ENCODE data around the gene KRTAP4-16. TPM values are rescaled to one million over a fixed set of nuclear protein-coding genes. Genes with fewer than 3 reads are reported as not detected.
"Not testable (repeated sequence)": the region's sequence is repeated elsewhere in the genome, so short reads cannot be mapped to it uniquely, and the experiment has no call there.

The KRTAP4-16 gene
- total RNA-seq, 1 donor from 2014 or later = not detected

GRCh38 chr17:41060052-41060604 is 41.9 kb downstream of the KRTAP4-16 start, which contains the start of gene KRTAP2-3:
Gene KRTAP2-3 (minus strand): TSS chr17:41060114. CDS start chr17:41060050, 64 bp downstream.
- H3K9me3 Mint-ChIP-seq = no peaks in the 10 kb centered on the region
- peaks cover 10% of the 10 kb centered on the region for H3K4me1 Mint-ChIP-seq

GRCh38 chr17:41059276-41060051 is 42.5 kb downstream of the KRTAP4-16 start:
- DNase-seq (ENCODE audit: low spot score); H3K4me3 Mint-ChIP-seq: not testable (repeated sequence)

More at GRCh38 chr17:41060052-41060604, 41.9 kb downstream of the KRTAP4-16 start, which contains the start of gene KRTAP2-3:
- H3K27ac ChIP-seq = no peak within 1 kb of the TSS
- H4K20me1 ChIP-seq (ENCODE audit: low read depth) = no peaks in the 10 kb centered on the region
- H3F3A ChIP-seq (ENCODE audit: low read depth) = no peaks in the 10 kb centered on the region
- H3K4me3 ChIP-seq = no peak within 1 kb of the TSS
- no peaks in the 10 kb centered on the region for H3K9me3 ChIP-seq (ENCODE audit: low read depth)
- no peak for TF ChIP-seq EZH2 (IDR thresholded peaks at IDR 0.05)
- no peak for TF ChIP-seq EZH2phosphoT487 (IDR thresholded peaks at IDR 0.05)
- TF ChIP-seq CTCF (IDR thresholded peaks at IDR 0.05) = no peak
- Mint-ChIP-seq H3K27ac (peak within 1 kb of the TSS; percentile 76), H3K36me3 (no peaks in the 10 kb centered on the region), H3K4me3 (no peak within 1 kb of the TSS), H3K27me3 (ENCODE audit: insufficient read depth, low read depth) (peaks cover 3% of the 10 kb centered on the region)
- no peak within 1 kb of the TSS for H3K9ac ChIP-seq
- H3K36me3 ChIP-seq = no peaks in the 10 kb centered on the region
- H3K4me1 ChIP-seq = no peaks in the 10 kb centered on the region
- H2AFZ ChIP-seq (replicated peaks) = no peak within 1 kb of the TSS
- H3K27me3 ChIP-seq = no peaks in the 10 kb centered on the region
- DNase-seq (ENCODE audit: low spot score) = no peak
- H3K4me2 ChIP-seq = no peak within 1 kb of the TSS
- H3K79me2 ChIP-seq (ENCODE audit: low read depth) = no peaks in the 10 kb centered on the region

GRCh38 chr17:41058741-41059140 is 43.3 kb downstream of the KRTAP4-16 start:
- no peaks in the 10 kb centered on the region for H3K9me3 ChIP-seq (ENCODE audit: low read depth)
- TF ChIP-seq CTCF (IDR thresholded peaks at IDR 0.05) = no peak
- no peak for TF ChIP-seq EZH2phosphoT487 (IDR thresholded peaks at IDR 0.05)
- TF ChIP-seq EZH2 (IDR thresholded peaks at IDR 0.05) = no peak
- H3K9ac ChIP-seq = no peak overlapping the region
- Mint-ChIP-seq H3K4me1 (peaks cover 10% of the 10 kb centered on the region), H3K36me3 (no peaks in the 10 kb centered on the region), H3K27ac (no peak overlapping the region), H3K27me3 (ENCODE audit: insufficient read depth, low read depth) (peaks cover 3% of the 10 kb centered on the region), H3K4me3 (no peak overlapping the region), H3K9me3 (no peaks in the 10 kb centered on the region)
- H4K20me1 ChIP-seq (ENCODE audit: low read depth) = no peaks in the 10 kb centered on the region
- no peak overlapping the region for H3K4me2 ChIP-seq
- no peak for DNase-seq (ENCODE audit: low spot score)
- H3K4me1 ChIP-seq = no peaks in the 10 kb centered on the region
- no peaks in the 10 kb centered on the region for H3K27me3 ChIP-seq
- H3F3A ChIP-seq (ENCODE audit: low read depth) = no peaks in the 10 kb centered on the region
- H3K27ac ChIP-seq = no peak overlapping the region
- H3K4me3 ChIP-seq = no peak overlapping the region
- H3K79me2 ChIP-seq (ENCODE audit: low read depth) = no peaks in the 10 kb centered on the region
- H3K36me3 ChIP-seq = no peaks in the 10 kb centered on the region
- no peak overlapping the region for H2AFZ ChIP-seq (replicated peaks)

More at GRCh38 chr17:41059276-41060051, 42.5 kb downstream of the KRTAP4-16 start:
- H3K9me3 ChIP-seq (ENCODE audit: low read depth); H3K4me1 Mint-ChIP-seq; H3K79me2 ChIP-seq (ENCODE audit: low read depth); H3K36me3 ChIP-seq; H3K4me3 ChIP-seq; H3K9me3 Mint-ChIP-seq; H3K27me3 ChIP-seq; H3K36me3 Mint-ChIP-seq; H3K27ac ChIP-seq; H3K4me2 ChIP-seq; H3K4me1 ChIP-seq; H3K27me3 Mint-ChIP-seq (ENCODE audit: insufficient read depth, low read depth); H3K9ac ChIP-seq; H2AFZ ChIP-seq (replicated peaks); H4K20me1 ChIP-seq (ENCODE audit: low read depth); H3F3A ChIP-seq (ENCODE audit: low read depth): not testable (repeated sequence)
- H3K27ac Mint-ChIP-seq = peak overlapping the region; percentile 76

- Histone ChIP-seq H3K9me3 (ENCODE audit: low read depth) (no peaks in the 10 kb centered on the region), H3K4me3 (no peak overlapping the region)
- H3K4me1 Mint-ChIP-seq = peaks cover 10% of the 10 kb centered on the region
These were observed 44.5 kb downstream of the KRTAP4-16 start for GRCh38 chr17:41057547-41057946.

GRCh38 chr17:41055130-41055529 is 46.9 kb downstream of the KRTAP4-16 start, which contains the start of gene KRTAP2-2:
Gene KRTAP2-2 (minus strand): TSS chr17:41055230. CDS start chr17:41055211, 19 bp downstream.
- H3K27ac ChIP-seq; H3K27me3 Mint-ChIP-seq (ENCODE audit: insufficient read depth, low read depth); DNase-seq (ENCODE audit: low spot score); H3F3A ChIP-seq (ENCODE audit: low read depth); H3K27ac Mint-ChIP-seq; H3K9me3 Mint-ChIP-seq; H3K9ac ChIP-seq; H3K79me2 ChIP-seq (ENCODE audit: low read depth); H2AFZ ChIP-seq (replicated peaks); H3K36me3 ChIP-seq; H3K9me3 ChIP-seq (ENCODE audit: low read depth); H3K4me2 ChIP-seq; H3K4me3 ChIP-seq; H3K4me1 Mint-ChIP-seq; H3K4me3 Mint-ChIP-seq; H3K36me3 Mint-ChIP-seq; H3K27me3 ChIP-seq; H3K4me1 ChIP-seq; H4K20me1 ChIP-seq (ENCODE audit: low read depth): not testable (repeated sequence)

More at GRCh38 chr17:41057547-41057946, 44.5 kb downstream of the KRTAP4-16 start:
- no peaks in the 10 kb centered on the region for H3K9me3 Mint-ChIP-seq
- H3K9ac ChIP-seq = no peak overlapping the region
- H3K79me2 ChIP-seq (ENCODE audit: low read depth) = no peaks in the 10 kb centered on the region
- TF ChIP-seq EZH2 (IDR thresholded peaks at IDR 0.05) (no peak), CTCF (IDR thresholded peaks at IDR 0.05) (no peak), EZH2phosphoT487 (IDR thresholded peaks at IDR 0.05) (no peak)
- no peak overlapping the region for H3K27ac Mint-ChIP-seq
- H3K36me3 Mint-ChIP-seq = no peaks in the 10 kb centered on the region
- no peaks in the 10 kb centered on the region for H3F3A ChIP-seq (ENCODE audit: low read depth)
- H3K27me3 Mint-ChIP-seq (ENCODE audit: insufficient read depth, low read depth) = peaks cover 3% of the 10 kb centered on the region
- H3K4me3 Mint-ChIP-seq = no peak overlapping the region
- H3K27ac ChIP-seq = no peak overlapping the region
- DNase-seq (ENCODE audit: low spot score) = no peak
- no peak overlapping the region for H2AFZ ChIP-seq (replicated peaks)
- no peaks in the 10 kb centered on the region for H4K20me1 ChIP-seq (ENCODE audit: low read depth)
- no peak overlapping the region for H3K4me2 ChIP-seq
- no peaks in the 10 kb centered on the region for H3K27me3 ChIP-seq
- no peaks in the 10 kb centered on the region for H3K36me3 ChIP-seq
- H3K4me1 ChIP-seq = no peaks in the 10 kb centered on the region
